IMR-90 (cell line): ENCODE data around the gene SLC25A28. TPM values are rescaled to one million over a fixed set of nuclear protein-coding genes. Genes with fewer than 3 reads are reported as not detected.

ENCODE experiments used
- ATAC-seq: fragments of 200-7000 bp; cut with Tn5 transposase; 2 replicates; pipeline ENCODE4 v1.9.1; 2020; ENCODE audit warnings: low read depth, mild to moderate bottlenecking, moderate library complexity
- BruUV-seq: library from RNA; stranded (reverse); fragments of 400-500 nt; replicated peaks from 2 replicates; lab custom pipeline; 2021; lab: Mats Ljungman, UMichigan
- CTCF ChIA-PET: fragments of 300-600 bp; formaldehyde crosslinking; extraction: SDS; loops from one replicate; lab custom pipeline; 2021; ENCODE audit warnings: antibody characterized with exemption; lab: Yijun Ruan, JAX
- POLR2A ChIA-PET: fragments of 300-600 bp; sonication (Branson Sonifier 250); formaldehyde crosslinking; loops from one replicate; lab custom pipeline; 2022; ENCODE audit warnings: antibody characterized with exemption; ENCODE audit not compliant: unreplicated experiment; lab: Charles Lee
- DNase-seq: peaks from one replicate; pipeline ENCODE4 v3.0.0; 2013
- H2AFZ ChIP-seq: replicated peaks from 2 replicates; pipeline ENCODE3; 2013; ENCODE audit warnings: low read length, mild to moderate bottlenecking; ENCODE audit not compliant: poor library complexity
- H2AK5ac ChIP-seq: 2 replicates; pipeline ENCODE4 v1.6.1; 2013; ENCODE audit warnings: low read depth, low read length, inconsistent platforms
- H2AK9ac ChIP-seq: replicated peaks from 2 replicates; pipeline ENCODE3; 2013; ENCODE audit warnings: mild to moderate bottlenecking, low read depth, low read length, moderate library complexity; ENCODE audit not compliant: poor library complexity
- H2BK120ac ChIP-seq: 2 replicates; pipeline ENCODE4 v1.6.1; 2013; ENCODE audit warnings: low read depth, low read length, inconsistent platforms
- H2BK15ac ChIP-seq: 3 replicates; pipeline ENCODE4 v1.6.1; 2013; ENCODE audit warnings: low read depth, low read length, inconsistent platforms
- H2BK20ac ChIP-seq: 2 replicates; pipeline ENCODE4 v1.6.1; 2013; ENCODE audit warnings: low read depth, mild to moderate bottlenecking, inconsistent platforms, low read length, moderate library complexity
- H2BK5ac ChIP-seq: 2 replicates; pipeline ENCODE4 v1.6.1; 2013; ENCODE audit warnings: mild to moderate bottlenecking, low read depth, low read length, inconsistent platforms; ENCODE audit not compliant: poor library complexity, severe bottlenecking
- H3K14ac ChIP-seq: replicated peaks from 2 replicates; pipeline ENCODE4 v1.6.1; 2013; ENCODE audit warnings: low read depth, low read length, inconsistent platforms
- H3K18ac ChIP-seq: 2 replicates; pipeline ENCODE4 v1.6.1; 2013; ENCODE audit warnings: low read depth, low read length, control low read depth
- H3K23ac ChIP-seq: 2 replicates; pipeline ENCODE4 v1.6.1; 2013; ENCODE audit warnings: low read depth, low read length, inconsistent platforms
- H3K27ac ChIP-seq: 2 replicates; pipeline ENCODE4 v1.5.1; 2013; ENCODE audit warnings: mild to moderate bottlenecking, control low read depth, low read length; ENCODE audit not compliant: insufficient read depth
- H3K27me3 ChIP-seq: 2 replicates; pipeline ENCODE4 v1.6.1; 2013; ENCODE audit warnings: low read length; ENCODE audit not compliant: control insufficient read depth, insufficient read depth
- H3K36me3 ChIP-seq: 2 replicates; pipeline ENCODE4 v1.6.1; 2013; ENCODE audit warnings: low read length, mixed read lengths; ENCODE audit not compliant: control insufficient read depth, insufficient read depth
- H3K4ac ChIP-seq: 2 replicates; pipeline ENCODE4 v1.6.1; 2013; ENCODE audit warnings: low read depth, low read length, inconsistent platforms
- H3K4me1 ChIP-seq: 2 replicates; pipeline ENCODE4 v1.6.1; 2013; ENCODE audit warnings: low read length, mixed read lengths; ENCODE audit not compliant: control insufficient read depth, insufficient read depth
- H3K4me2 ChIP-seq: 2 replicates; pipeline ENCODE4 v1.6.1; 2013; ENCODE audit warnings: low read depth, mild to moderate bottlenecking, control low read depth, low read length, moderate library complexity
- H3K4me3 ChIP-seq: 2 replicates; pipeline ENCODE4 v1.5.1; 2013; ENCODE audit warnings: low read depth, mild to moderate bottlenecking, control low read depth, low read length, moderate library complexity; ENCODE audit not compliant: insufficient read depth
- H3K56ac ChIP-seq: 2 replicates; pipeline ENCODE4 v1.6.1; 2013; ENCODE audit warnings: low read length, inconsistent platforms; ENCODE audit not compliant: insufficient read depth; ENCODE audit errors: extremely low read depth
- H3K79me1 ChIP-seq, 2 experiments: 2 replicates each; pipeline ENCODE4 v1.6.1; 2013; ENCODE audit warnings: low read length in 2 of 2, inconsistent platforms in 1 of 2, low read depth in 1 of 2
- H3K9ac ChIP-seq: 2 replicates; pipeline ENCODE4 v1.6.1; 2013; ENCODE audit warnings: low read depth, low read length, control low read depth
- H3K9me1 ChIP-seq: 2 replicates; pipeline ENCODE4 v1.6.1; 2013; ENCODE audit warnings: low read length, inconsistent platforms; ENCODE audit not compliant: insufficient read depth
- H3K9me3 ChIP-seq: 2 replicates; pipeline ENCODE4 v1.6.1; 2013; ENCODE audit warnings: low read length; ENCODE audit not compliant: control insufficient read depth, insufficient read depth
- H4K20me1 ChIP-seq: 2 replicates; pipeline ENCODE4 v1.6.1; 2013; ENCODE audit warnings: low read length, inconsistent platforms; ENCODE audit not compliant: insufficient read depth
- H4K5ac ChIP-seq: 2 replicates; pipeline ENCODE4 v1.6.1; 2013; ENCODE audit warnings: mild to moderate bottlenecking, low read depth, low read length, control low read depth
- H4K8ac ChIP-seq, 2 experiments: 2 replicates each; pipeline ENCODE4 v1.6.1; 2013; ENCODE audit warnings: low read depth in 2 of 2, low read length in 2 of 2, control low read depth in 1 of 2, inconsistent platforms in 1 of 2
- H4K91ac ChIP-seq: 2 replicates; pipeline ENCODE4 v1.6.1; 2013; ENCODE audit warnings: low read depth, low read length, inconsistent platforms; ENCODE audit not compliant: insufficient read depth
- BHLHE40 ChIP-seq: fragments of 150-350 bp; IDR thresholded peaks from 2 replicates; pipeline ENCODE4 v1.6.1; 2016; ENCODE audit warnings: mild to moderate bottlenecking, low read depth, low read length
- CEBPB ChIP-seq: IDR thresholded peaks from 2 replicates; pipeline ENCODE4 v1.6.1; 2012; ENCODE audit warnings: low read depth, low read length, improper control_type of control experiment
- CHD1 ChIP-seq: IDR thresholded peaks from 2 replicates; pipeline ENCODE4 v1.6.1; 2012; ENCODE audit warnings: low read depth, low read length, improper control_type of control experiment
- MAFK ChIP-seq: IDR thresholded peaks from 2 replicates; pipeline ENCODE4 v1.6.1; 2012; ENCODE audit warnings: low read depth, low read length, improper control_type of control experiment
- MXI1 ChIP-seq: IDR thresholded peaks from 2 replicates; pipeline ENCODE4 v1.6.1; 2012; ENCODE audit warnings: low read depth, mild to moderate bottlenecking, low read length, moderate library complexity, borderline replicate concordance
- NFE2L2 ChIP-seq: fragments of 150-350 bp; IDR thresholded peaks from 2 replicates; pipeline ENCODE4 v1.6.1; 2016; ENCODE audit warnings: low read depth, mild to moderate bottlenecking, low read length
- RCOR1 ChIP-seq: IDR thresholded peaks from 2 replicates; pipeline ENCODE4 v1.6.1; 2012; ENCODE audit warnings: mild to moderate bottlenecking, low read length, improper control_type of control experiment; ENCODE audit not compliant: insufficient replicate concordance
- RFX5 ChIP-seq: IDR thresholded peaks from 2 replicates; pipeline ENCODE4 v1.8.0; 2012; ENCODE audit warnings: low read depth, mild to moderate bottlenecking, low read length, moderate library complexity
- SMC3 ChIP-seq: fragments of 150-350 bp; IDR thresholded peaks from 2 replicates; pipeline ENCODE4 v1.6.1; 2016; ENCODE audit warnings: low read depth, mild to moderate bottlenecking, antibody characterized with exemption, low read length, moderate library complexity
- WGBS, 2 experiments: methylation state at CpG; one replicate each; pipeline versions ENCODE4 v1.1.5 to v1.1.7; 2013; ENCODE audit warnings: missing lambda C conversion rate in 2 of 2; ENCODE audit not compliant: insufficient read length in 1 of 2; ENCODE audit errors: extremely low coverage in 2 of 2; 5-methylcytosine and 5-hydroxymethylcytosine counted together
- dilution Hi-C: fragments of 300-500 bp; cut with HindIII; formaldehyde crosslinking; loops from one replicate; pipeline ENCODE4 v1.14.3; 2018; ENCODE audit warnings: low sequenced_read_pairs; ENCODE audit not compliant: unreplicated experiment
- in situ Hi-C: fragments of 300-500 bp; cut with MboI; formaldehyde crosslinking; loops from 3 replicates; pipeline ENCODE4 v1.14.3; 2019; ENCODE audit warnings: low sequenced_read_pairs, inconsistent platforms, mixed read lengths
- intact Hi-C: fragments of 100-400 bp; cut with micrococcal nuclease; formaldehyde crosslinking; loops from 2 replicates; pipeline ENCODE4 v1.10.0; 2022
- polyA plus RNA-seq, 3 experiments: library from polyadenylated mRNA; depleted of rRNA; stranded (reverse); fragments of >200 nt; gene quantifications; 2 replicates each; pipeline ENCODE4 v1.2.3, GENCODE V29; 2012; ENCODE audit warnings: low replicate concordance in 1 of 3
- total RNA-seq: library from RNA; depleted of rRNA; stranded (reverse); fragments of >200 nt; gene quantifications from 2 replicates; pipeline ENCODE4 v1.2.3, GENCODE V29; 2012
- TF ChIP-seq, protein P1 (sequence below): fragments of 150-350 bp; IDR thresholded peaks from 2 replicates; pipeline ENCODE4 v1.6.1; 2017; ENCODE audit warnings: mild to moderate bottlenecking, antibody characterized with exemption, low read length, low read depth

SLC25A28 gene
- total and polyA plus RNA-seq, 2 of the 4 experiments (the other 2 are of a cell fraction): 13.1 to 29.8 TPM

GRCh38 chr10:99564361-99564760 lies 55.9 kb downstream of the SLC25A28 start:
- Histone ChIP-seq H4K91ac (no peak overlapping the region), H3K9ac (no peak overlapping the region)

More at GRCh38 chr10:99564361-99564760, 55.9 kb downstream of the SLC25A28 start:
- Histone ChIP-seq H2BK5ac (no peak overlapping the region), H2AFZ (no peak overlapping the region), H3K18ac (no peak overlapping the region), H3K14ac (no peak overlapping the region), H2AK5ac (no peak overlapping the region), H3K36me3 (no peaks in the 10 kb centered on the region), H3K4me2 (no peak overlapping the region), H3K4me1 (no peaks in the 10 kb centered on the region), H4K20me1 (no peaks in the 10 kb centered on the region), H3K9me1 (no peaks in the 10 kb centered on the region), H3K9me3 (no peaks in the 10 kb centered on the region), H3K79me1 (no peaks in the 10 kb centered on the region), H3K4me3 (no peak overlapping the region), H2BK15ac (no peak overlapping the region), H4K8ac (no peak overlapping the region), H3K56ac (no peak overlapping the region), H3K27me3 (peaks cover 6% of the 10 kb centered on the region), H3K23ac (no peak overlapping the region), H3K4ac (no peak overlapping the region), H2BK120ac (no peak overlapping the region), H3K27ac (no peak overlapping the region), H2BK20ac (no peak overlapping the region), H2AK9ac (no peak overlapping the region), H4K5ac (no peak overlapping the region)
- DNase-seq (no peak), ATAC-seq (no peak)
- intact Hi-C loops: no loop called here
- dilution Hi-C loops: no loop called here
- CTCF ChIA-PET: no interaction called here
- in situ Hi-C loops: loop anchor here (10.0 kb wide), 1 partner anchor 150 kb away; no protein-coding TSS in a partner anchor
- BruUV-seq: no TSS peak
- TF ChIP-seq RCOR1: no peak
- no peak for TF ChIP-seq BHLHE40
- TF ChIP-seq, protein P1, sequence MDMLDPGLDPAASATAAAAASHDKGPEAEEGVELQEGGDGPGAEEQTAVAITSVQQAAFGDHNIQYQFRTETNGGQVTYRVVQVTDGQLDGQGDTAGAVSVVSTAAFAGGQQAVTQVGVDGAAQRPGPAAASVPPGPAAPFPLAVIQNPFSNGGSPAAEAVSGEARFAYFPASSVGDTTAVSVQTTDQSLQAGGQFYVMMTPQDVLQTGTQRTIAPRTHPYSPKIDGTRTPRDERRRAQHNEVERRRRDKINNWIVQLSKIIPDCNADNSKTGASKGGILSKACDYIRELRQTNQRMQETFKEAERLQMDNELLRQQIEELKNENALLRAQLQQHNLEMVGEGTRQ: no peak
- no peak for TF ChIP-seq MXI1
- no peak for TF ChIP-seq MAFK
- TF ChIP-seq CEBPB: no peak
- no peak for TF ChIP-seq NFE2L2
- no peak for TF ChIP-seq SMC3
- no peak for TF ChIP-seq RFX5
- TF ChIP-seq CHD1: no peak
- POLR2A ChIA-PET: no interaction called here
- no CpG with 5 or more reads among the region's 3 CpGs for WGBS, 2 experiments
